Activated B cell treated with CpG ODN at 0.5 μM for 24 hours (primary cell): ENCODE measurements around the gene INTS15. TPM values are rescaled to one million over a fixed set of nuclear protein-coding genes. Genes with fewer than 3 reads are reported as not detected.
"Not testable (repeated sequence)": the region's sequence is repeated elsewhere in the genome, so short reads cannot be mapped to it uniquely, and the experiment has no call there.

Source experiments
- ATAC-seq: fragments of 200-7000 bp; cut with Tn5 transposase; one replicate; pipeline ENCODE4 v1.10.0; 2021; ENCODE audit warnings: low read depth, mild to moderate bottlenecking, moderate library complexity
- CTCF ChIA-PET: fragments of 350-600 bp; sonication (Branson Sonifier 250); formaldehyde crosslinking; loops from one replicate; lab custom pipeline; 2021; ENCODE audit warnings: antibody characterized with exemption; lab: Charles Lee
- POLR2A ChIA-PET: fragments of 350-600 bp; sonication (Branson Sonifier 250); formaldehyde crosslinking; loops from one replicate; lab custom pipeline; 2021; ENCODE audit warnings: antibody characterized with exemption; lab: Charles Lee
- DNase-seq: peaks from one replicate; pipeline ENCODE4 v3.0.0; 2022
- H3K27ac Mint-ChIP-seq: one replicate; pipeline ENCODE4 v1.8.0; 2020; ENCODE audit warnings: mixed read lengths
- H3K27me3 Mint-ChIP-seq: one replicate; pipeline ENCODE4 v1.8.0; 2021; ENCODE audit warnings: mixed read lengths
- H3K36me3 Mint-ChIP-seq: one replicate; pipeline ENCODE4 v1.8.0; 2021; ENCODE audit warnings: low read depth, mixed read lengths
- H3K4me1 Mint-ChIP-seq: one replicate; pipeline ENCODE4 v1.8.0; 2021; ENCODE audit warnings: mixed read lengths
- H3K4me3 Mint-ChIP-seq: one replicate; pipeline ENCODE4 v1.8.0; 2020; ENCODE audit warnings: mild to moderate bottlenecking, mixed read lengths
- H3K9me3 Mint-ChIP-seq: one replicate; pipeline ENCODE4 v1.8.0; 2020; ENCODE audit warnings: mixed read lengths
- CTCF ChIP-seq: fragments of 200-600 bp; IDR thresholded peaks from one replicate; pipeline ENCODE4 v1.8.0; 2022; ENCODE audit warnings: antibody characterized with exemption, mild to moderate bottlenecking
- intact Hi-C: fragments of 100-400 bp; cut with micrococcal nuclease; formaldehyde crosslinking; loops from one replicate; pipeline ENCODE4 v1.15.1; 2024
- total RNA-seq: library from RNA; stranded (reverse); gene quantifications from 2 replicates; pipeline ENCODE4 v1.2.3, GENCODE V29; 2022

INTS15 gene
- total RNA-seq, 1 donor from 2014 or later: 49.9 TPM

GRCh38 chr7:6634021-6634420 lies 44.2 kb downstream of the INTS15 start:
- H3K27ac Mint-ChIP-seq: peak overlapping the region; percentile 6
- H3K36me3 Mint-ChIP-seq: peaks cover under 1% of the 10 kb centered on the region
- H3K4me3 Mint-ChIP-seq: no peak overlapping the region
- intact Hi-C loops: no loop called here
- no peaks in the 10 kb centered on the region for H3K9me3 Mint-ChIP-seq
- DNase-seq (no peak), ATAC-seq (no peak)
- H3K27me3 Mint-ChIP-seq: no peaks in the 10 kb centered on the region
- peaks cover 23% of the 10 kb centered on the region for H3K4me1 Mint-ChIP-seq
- ChIA-PET CTCF (no interaction called here), POLR2A (no interaction called here)
- TF ChIP-seq CTCF: no peak

GRCh38 chr7:6634971-6635370 lies 45.1 kb downstream of the INTS15 start:
- Mint-ChIP-seq H3K27ac (peak overlapping the region; percentile 24), H3K4me1 (peaks cover 27% of the 10 kb centered on the region), H3K4me3 (peak overlapping the region; percentile 44)
- H3K27me3 Mint-ChIP-seq, CTCF ChIA-PET, intact Hi-C loops, H3K36me3 Mint-ChIP-seq, DNase-seq, ATAC-seq, H3K9me3 Mint-ChIP-seq, POLR2A ChIA-PET: not testable (repeated sequence)

DNA sequence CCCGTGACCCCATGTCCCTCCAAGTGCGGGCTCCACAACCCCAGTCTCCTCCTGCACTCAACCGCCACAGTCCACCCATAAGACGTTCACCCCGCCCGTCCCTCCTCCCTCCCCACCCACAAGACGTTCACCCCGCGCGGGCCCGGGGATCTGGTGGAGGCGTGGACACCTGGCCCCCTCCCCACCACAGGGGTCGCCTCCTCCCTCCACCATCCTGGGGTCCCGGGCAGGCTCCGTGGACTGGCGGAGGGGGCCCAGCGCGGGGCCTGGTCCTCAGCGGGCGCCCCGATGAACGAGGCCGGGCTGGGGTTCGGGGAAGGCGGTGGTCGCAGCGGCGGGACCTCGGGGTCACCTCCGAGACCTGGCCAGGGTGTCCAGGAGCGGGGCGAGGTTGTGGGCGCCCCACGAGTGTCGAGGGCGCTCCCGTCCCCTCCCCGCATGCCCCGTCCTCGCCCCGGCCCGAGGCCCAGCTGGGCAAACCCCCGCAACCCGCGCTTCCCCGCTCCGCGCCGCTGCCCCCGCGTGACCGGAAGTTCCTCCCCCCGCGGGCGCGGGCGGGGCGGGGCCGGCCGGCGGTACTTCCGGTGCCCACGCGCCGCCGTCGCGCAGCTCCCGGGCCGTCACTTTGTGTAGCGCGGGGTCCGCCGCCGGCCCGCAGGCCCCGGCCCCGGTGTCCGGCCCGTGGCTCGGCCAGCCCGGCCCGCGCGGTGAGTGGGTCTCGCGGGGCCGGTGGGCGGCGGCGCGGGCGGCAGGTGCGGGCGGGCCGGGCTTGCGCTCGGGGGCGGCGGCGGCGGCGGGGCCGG lies 47.1 kb downstream of the INTS15 start, which contains the start of gene ZNF316:
ZNF316 (plus strand) TSS at position 578 of the 803 bp plus-strand sequence. CDS start 5,092 bp downstream, outside the sequence.
- no peaks in the 10 kb centered on the region for H3K9me3 Mint-ChIP-seq
- H3K27me3 Mint-ChIP-seq: no peaks in the 10 kb centered on the region
- peaks cover 24% of the 10 kb centered on the region for H3K36me3 Mint-ChIP-seq
- no peak for TF ChIP-seq CTCF
- peak within 1 kb of the TSS; percentile 82 for H3K27ac Mint-ChIP-seq
- ChIA-PET POLR2A (interaction anchor here (0.5 to 1.8 kb wide), 8 partner anchors 16 to 152 kb away, joined by 3 to 9 read pairs (median 6); partner anchors contain the start of genes ZDHHC4 and ZNF12), CTCF (interaction anchor here (1.6 kb wide), 1 partner anchor 47 kb away, joined by 4 read pairs; the partner anchor contains the start of gene INTS15)
- H3K4me1 Mint-ChIP-seq: peaks cover 29% of the 10 kb centered on the region
- DNase-seq (peak; percentile 84), ATAC-seq (peak; percentile 62)
- intact Hi-C loops: loop anchor here (1.0 to 2.0 kb wide), 6 partner anchors 20 to 121 kb away; partner anchors contain the start of genes INTS15 and ZDHHC4
- peak within 1 kb of the TSS; percentile 86 for H3K4me3 Mint-ChIP-seq

GRCh38 chr7:6637544-6638229 lies 47.9 kb downstream of the INTS15 start:
- peaks cover 31% of the 10 kb centered on the region for H3K36me3 Mint-ChIP-seq
- H3K27ac Mint-ChIP-seq: peak overlapping the region; percentile 76
- peak; percentile 86 for ATAC-seq
- H3K4me3 Mint-ChIP-seq: peak overlapping the region; percentile 86
- CTCF ChIA-PET: interaction anchor here (1.6 kb wide), 1 partner anchor 48 kb away, joined by 4 read pairs; the partner anchor contains the start of gene INTS15
- intact Hi-C loops: loop anchor here (1.0 to 2.0 kb wide), 6 partner anchors 21 to 121 kb away; partner anchors contain the start of genes INTS15 and ZDHHC4
- POLR2A ChIA-PET: interaction anchor here (0.6 to 1.8 kb wide), 5 partner anchors 16 to 153 kb away, joined by 3 to 6 read pairs (median 5); partner anchors contain the start of genes ZDHHC4 and ZNF12
- peaks cover 29% of the 10 kb centered on the region for H3K4me1 Mint-ChIP-seq
- no peaks in the 10 kb centered on the region for H3K9me3 Mint-ChIP-seq
- no peak for TF ChIP-seq CTCF
- H3K27me3 Mint-ChIP-seq: no peaks in the 10 kb centered on the region
- DNase-seq: peak; percentile 68

GRCh38 chr7:6639032-6639431 lies 49.2 kb downstream of the INTS15 start:
- POLR2A ChIA-PET: no interaction called here
- Mint-ChIP-seq H3K9me3 (no peaks in the 10 kb centered on the region), H3K4me1 (peaks cover 29% of the 10 kb centered on the region), H3K36me3 (peaks cover 42% of the 10 kb centered on the region), H3K27me3 (no peaks in the 10 kb centered on the region), H3K4me3 (peak overlapping the region; percentile 86), H3K27ac (peak overlapping the region; percentile 76)
- DNase-seq (no peak), ATAC-seq (no peak)
- CTCF ChIA-PET: interaction anchor here (1.2 kb wide), 1 partner anchor 32 kb away, joined by 3 read pairs; no protein-coding TSS in a partner anchor
- no peak for TF ChIP-seq CTCF
- intact Hi-C loops: no loop called here
